GM18861 (cell line): Measurements from ENCODE around the gene UAP1L1.
"Not testable (repeated sequence)": the region's sequence is repeated elsewhere in the genome, so short reads cannot be mapped to it uniquely, and the experiment has no call there.

Source experiments
- ATAC-seq: cut with Tn5 transposase; IDR thresholded peaks from one replicate; pipeline ENCODE4 v1.9.1; 2021; ENCODE audit not compliant: unreplicated experiment

UAP1L1 gene

GRCh38 chr9:137055385-137056364, 21.6 kb upstream of the UAP1L1 start:
- no peak for ATAC-seq

GRCh38 chr9:137056739-137057415, 20.4 kb upstream of the UAP1L1 start:
- no peak for ATAC-seq

- ATAC-seq = no peak
These were observed 19.8 kb upstream of the UAP1L1 start for GRCh38 chr9:137057545-137057944.

GRCh38 chr9:137058521-137059234, 18.6 kb upstream of the UAP1L1 start:
- no peak for ATAC-seq

GRCh38 chr9:137062384-137062783, 14.9 kb upstream of the UAP1L1 start:
- no peak for ATAC-seq

GRCh38 chr9:137062798-137063197, 14.5 kb upstream of the UAP1L1 start:
- not testable (repeated sequence) for ATAC-seq

- ATAC-seq = no peak
These were observed 13.8 kb upstream of the UAP1L1 start for GRCh38 chr9:137063311-137064026.

GRCh38 chr9:137064027-137064879, 13.1 kb upstream of the UAP1L1 start:
- no peak for ATAC-seq

GRCh38 chr9:137064880-137065164, 12.5 kb upstream of the UAP1L1 start:
- no peak for ATAC-seq

GRCh38 chr9:137065336-137065967, 11.9 kb upstream of the UAP1L1 start:
- ATAC-seq = no peak

- ATAC-seq = no peak
These were observed 11.0 kb upstream of the UAP1L1 start for GRCh38 chr9:137066096-137066861.

GRCh38 chr9:137067860-137068538, 9.3 kb upstream of the UAP1L1 start:
- ATAC-seq = no peak

GRCh38 chr9:137068539-137069507, 8.5 kb upstream of the UAP1L1 start:
- ATAC-seq = no peak

GRCh38 chr9:137069508-137070091, 7.7 kb upstream of the UAP1L1 start:
- ATAC-seq = no peak

- peak; percentile 46 for ATAC-seq
These were observed 7.0 kb upstream of the UAP1L1 start, which contains the start of gene SAPCD2 for GRCh38 chr9:137070201-137070905. SAPCD2 (minus strand) TSS chr9:137070557; CDS start chr9:137070460, 97 bp downstream.

- ATAC-seq = peak; percentile 4
These were observed 6.4 kb upstream of the UAP1L1 start for GRCh38 chr9:137070906-137071275.
